GM12875 (cell line): ENCODE results near the gene TBC1D10A.

ENCODE experiments used
- H3K4me3 ChIP-seq: one replicate; pipeline ENCODE4 v1.5.1; 2011; ENCODE audit warnings: low read depth, low read length, control low read depth
- CTCF ChIP-seq: IDR thresholded peaks from 2 replicates; pipeline ENCODE4 v1.5.1; 2011; ENCODE audit warnings: low read depth, mild to moderate bottlenecking, control low read depth, inconsistent platforms, low read length, moderate library complexity, borderline replicate concordance; ENCODE audit not compliant: insufficient read depth

Gene TBC1D10A

GRCh38 chr22:30335236-30335635, 8.5 kb upstream of the TBC1D10A start:
- no peak for TF ChIP-seq CTCF
- no peak overlapping the region for H3K4me3 ChIP-seq

GRCh38 chr22:30334646-30335045, 7.9 kb upstream of the TBC1D10A start:
- no peak overlapping the region for H3K4me3 ChIP-seq
- no peak for TF ChIP-seq CTCF

GRCh38 chr22:30333707-30334087, 7.0 kb upstream of the TBC1D10A start:
- TF ChIP-seq CTCF = no peak
- no peak overlapping the region for H3K4me3 ChIP-seq

- H3K4me3 ChIP-seq = no peak overlapping the region
- TF ChIP-seq CTCF = no peak
These were observed 6.4 kb upstream of the TBC1D10A start for GRCh38 chr22:30332994-30333706.

GRCh38 chr22:30332551-30332950, 5.8 kb upstream of the TBC1D10A start:
- TF ChIP-seq CTCF = no peak
- H3K4me3 ChIP-seq = no peak overlapping the region

GRCh38 chr22:30328466-30329049, 1.8 kb upstream of the TBC1D10A start:
- no peak overlapping the region for H3K4me3 ChIP-seq
- no peak for TF ChIP-seq CTCF

- H3K4me3 ChIP-seq = no peak overlapping the region
- no peak for TF ChIP-seq CTCF
These were observed 1.2 kb upstream of the TBC1D10A start for GRCh38 chr22:30327864-30328345.
